Ovary (tissue), 3 donors: ENCODE measurements around the gene SHTN1.

Source experiments
- CTCF ChIP-seq, 3 donors: fragments of 450-650 bp in 2 of 3; fragments of 200-600 bp in 1 of 3; IDR thresholded peaks; one replicate each; pipeline versions ENCODE4 v1.5.1 to v1.8.0; 2016 to 2022; ENCODE audit warnings: antibody characterized with exemption in 3 of 3, mild to moderate bottlenecking in 1 of 3
- POLR2A ChIP-seq: fragments of 450-650 bp; IDR thresholded peaks from one replicate; pipeline ENCODE4 v1.6.1; 2017; ENCODE audit warnings: antibody characterized with exemption, mild to moderate bottlenecking, moderate library complexity
- donor health status: DM: no; HTN: no; CAD: no.

GRCh38 chr10:116852246-116852645, 152.7 kb downstream of the SHTN1 start:
- TF ChIP-seq POLR2A: no peak
- TF ChIP-seq CTCF (IDR thresholded peaks at IDR 0.05): no peak
